Neural cell (in vitro differentiated cells): ENCODE measurements around the gene GSTM3. TPM values are rescaled to one million over a fixed set of nuclear protein-coding genes. Genes with fewer than 3 reads are reported as not detected.

Source experiments
- H2AFZ ChIP-seq: fragments of 200-600, 300-800 bp; sonication (generic), shearing (Covaris generic); 2 replicates; pipeline ENCODE4 v1.6.0; 2014; ENCODE audit warnings: low read depth, mild to moderate bottlenecking, antibody characterized with exemption, low read length, moderate library complexity
- H3F3A ChIP-seq: fragments of 200-600 bp; shearing (Covaris generic); 2 replicates; pipeline ENCODE4 v1.6.1; 2016; ENCODE audit warnings: mild to moderate bottlenecking, moderate library complexity, mixed read lengths, antibody characterized with exemption, low read length; ENCODE audit not compliant: insufficient read depth, poor library complexity, severe bottlenecking
- H3K27ac ChIP-seq: fragments of 200-600, 300-800 bp; sonication (generic), shearing (Covaris generic); 2 replicates; pipeline ENCODE4 v1.5.1; 2014; ENCODE audit warnings: mild to moderate bottlenecking, low read length, moderate library complexity
- H3K27me3 ChIP-seq: fragments of 300-800, 200-600 bp; sonication (generic), shearing (Covaris generic); 2 replicates; pipeline ENCODE4 v1.6.0; 2014; ENCODE audit warnings: mild to moderate bottlenecking, low read depth, low read length, moderate library complexity; ENCODE audit not compliant: insufficient read depth
- H3K36me3 ChIP-seq: fragments of 300-800, 200-600 bp; sonication (generic), shearing (Covaris generic); 2 replicates; pipeline ENCODE4 v1.5.1; 2014; ENCODE audit warnings: mild to moderate bottlenecking, antibody characterized with exemption, low read length, moderate library complexity; ENCODE audit not compliant: insufficient read depth
- H3K4me2 ChIP-seq: fragments of 300-800, 200-600 bp; sonication (generic), shearing (Covaris generic); 2 replicates; pipeline ENCODE4 v1.6.0; 2014; ENCODE audit warnings: mild to moderate bottlenecking, low read length
- H3K4me3 ChIP-seq: fragments of 300-800, 200-600 bp; sonication (generic), shearing (Covaris generic); 2 replicates; pipeline ENCODE4 v1.5.1; 2014; ENCODE audit warnings: mild to moderate bottlenecking, low read length, moderate library complexity
- H3K79me2 ChIP-seq: fragments of 200-600 bp; shearing (Covaris generic); replicated peaks from 2 replicates; pipeline ENCODE4 v1.6.0; 2014; ENCODE audit warnings: mild to moderate bottlenecking, low read length, moderate library complexity; ENCODE audit not compliant: insufficient read depth
- H3K9ac ChIP-seq: fragments of 300-800, 200-600 bp; sonication (generic), shearing (Covaris generic); 2 replicates; pipeline ENCODE4 v1.6.1; 2016; ENCODE audit warnings: mild to moderate bottlenecking, low read length, mixed read lengths
- H3K9me2 ChIP-seq: fragments of 200-600 bp; shearing (Covaris generic); 2 replicates; pipeline ENCODE4 v1.6.1; 2016; ENCODE audit warnings: mild to moderate bottlenecking, low read length, mixed read lengths; ENCODE audit not compliant: insufficient read depth
- H3K9me3 ChIP-seq: fragments of 200-600, 300-800 bp; sonication (generic), shearing (Covaris generic); 2 replicates; pipeline ENCODE4 v1.6.1; 2016; ENCODE audit warnings: mild to moderate bottlenecking, mixed run types, low read length, moderate library complexity, mixed read lengths
- H4K20me1 ChIP-seq: fragments of 200-600 bp; shearing (Covaris generic); 2 replicates; pipeline ENCODE4 v1.6.1; 2016; ENCODE audit warnings: mild to moderate bottlenecking, mixed run types; ENCODE audit not compliant: insufficient read depth
- EP300 ChIP-seq: fragments of 450-650 bp; conservative IDR thresholded peaks from 2 replicates; pipeline ENCODE4 v1.6.1; 2014; ENCODE audit warnings: antibody characterized with exemption, mild to moderate bottlenecking, moderate library complexity; ENCODE audit not compliant: poor library complexity, severe bottlenecking
- EZH2 ChIP-seq: fragments of 200-600, 300-800 bp; shearing (Covaris generic), sonication (generic); IDR thresholded peaks from 2 replicates; pipeline ENCODE4 v1.6.1; 2014; ENCODE audit warnings: antibody characterized with exemption, low read length, borderline replicate concordance, mild to moderate bottlenecking; ENCODE audit not compliant: insufficient read depth, poor library complexity, severe bottlenecking
- MXI1 ChIP-seq: fragments of 450-650 bp; conservative IDR thresholded peaks from 2 replicates; pipeline ENCODE4 v1.6.1; 2014; ENCODE audit warnings: antibody characterized with exemption, mild to moderate bottlenecking; ENCODE audit not compliant: poor library complexity, severe bottlenecking
- POLR2AphosphoS5 ChIP-seq: IDR thresholded peaks from 2 replicates; pipeline ENCODE4 v1.6.1; 2012
- RAD21 ChIP-seq: fragments of 450-650 bp; conservative IDR thresholded peaks from 2 replicates; pipeline ENCODE4 v1.6.1; 2014; ENCODE audit warnings: antibody characterized with exemption, mild to moderate bottlenecking, moderate library complexity
- REST ChIP-seq: IDR thresholded peaks from 2 replicates; pipeline ENCODE4 v1.6.1; 2012; ENCODE audit warnings: borderline replicate concordance
- SMC3 ChIP-seq: fragments of 450-650 bp; conservative IDR thresholded peaks from 2 replicates; pipeline ENCODE4 v1.6.1; 2014; ENCODE audit warnings: antibody characterized with exemption, mild to moderate bottlenecking, moderate library complexity; ENCODE audit not compliant: poor library complexity
- TAF1 ChIP-seq: IDR thresholded peaks from 2 replicates; pipeline ENCODE4 v1.6.1; 2012; ENCODE audit warnings: low read depth
- polyA plus RNA-seq: library from polyadenylated mRNA; depleted of rRNA; stranded (reverse); fragments of >200 nt; gene quantifications from 2 replicates; pipeline ENCODE4 v1.2.3, GENCODE V29; 2014
- TF ChIP-seq, protein P1 (sequence below): fragments of 450-650 bp; IDR thresholded peaks from 2 replicates; pipeline ENCODE4 v1.5.1; 2014; ENCODE audit warnings: antibody characterized with exemption, mild to moderate bottlenecking, moderate library complexity; ENCODE audit not compliant: poor library complexity, severe bottlenecking

The GSTM3 gene
- polyA plus RNA-seq, 1 donor from 2014 or later, result 195 TPM

DNA sequence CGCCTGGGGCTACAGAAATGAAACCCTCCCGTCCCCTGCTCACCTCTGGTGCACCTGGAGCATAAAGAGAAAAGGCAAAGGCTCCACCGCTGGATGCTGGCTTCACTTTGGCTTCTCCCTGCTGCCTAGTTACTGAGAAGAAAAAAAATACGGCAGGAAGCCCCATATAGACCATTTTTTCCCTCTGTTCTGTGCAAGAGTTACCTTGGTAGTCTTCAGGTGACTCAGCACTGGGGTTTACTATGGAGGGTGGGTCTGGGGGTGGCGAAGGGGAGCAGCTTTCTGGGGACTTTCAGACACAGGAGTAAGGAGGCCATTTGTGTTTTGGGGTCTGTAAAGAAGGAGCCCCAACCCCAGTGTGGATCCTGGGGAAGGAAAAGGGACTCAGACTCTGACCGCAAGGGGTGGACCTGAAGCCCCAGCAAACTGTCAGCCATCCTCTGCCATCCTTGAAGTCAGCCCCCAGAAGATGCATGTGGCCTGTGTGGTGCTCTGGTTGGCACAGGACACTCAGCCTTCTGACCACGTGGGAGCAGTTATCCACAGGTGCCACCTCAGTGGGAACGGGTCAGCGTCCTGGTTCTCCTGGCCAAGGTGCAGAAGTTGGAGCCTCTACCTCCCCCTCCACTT, 48.8 kb upstream of the GSTM3 start:
- no peak overlapping the region for H3K4me2 ChIP-seq
- no peak overlapping the region for H3K9ac ChIP-seq
- no peaks in the 10 kb centered on the region for H3K9me2 ChIP-seq
- H3F3A ChIP-seq, result no peaks in the 10 kb centered on the region
- TF ChIP-seq REST, result no peak
- no peak for TF ChIP-seq TAF1
- TF ChIP-seq RAD21, result no peak
- no peak for TF ChIP-seq MXI1
- no peak for TF ChIP-seq EP300
- no peak overlapping the region for H3K27ac ChIP-seq
- H3K27me3 ChIP-seq, result no peaks in the 10 kb centered on the region
- no peaks in the 10 kb centered on the region for H3K36me3 ChIP-seq
- no peaks in the 10 kb centered on the region for H4K20me1 ChIP-seq
- no peak overlapping the region for H2AFZ ChIP-seq
- H3K79me2 ChIP-seq, result no peaks in the 10 kb centered on the region
- no peaks in the 10 kb centered on the region for H3K9me3 ChIP-seq
- no peak overlapping the region for H3K4me3 ChIP-seq

DNA sequence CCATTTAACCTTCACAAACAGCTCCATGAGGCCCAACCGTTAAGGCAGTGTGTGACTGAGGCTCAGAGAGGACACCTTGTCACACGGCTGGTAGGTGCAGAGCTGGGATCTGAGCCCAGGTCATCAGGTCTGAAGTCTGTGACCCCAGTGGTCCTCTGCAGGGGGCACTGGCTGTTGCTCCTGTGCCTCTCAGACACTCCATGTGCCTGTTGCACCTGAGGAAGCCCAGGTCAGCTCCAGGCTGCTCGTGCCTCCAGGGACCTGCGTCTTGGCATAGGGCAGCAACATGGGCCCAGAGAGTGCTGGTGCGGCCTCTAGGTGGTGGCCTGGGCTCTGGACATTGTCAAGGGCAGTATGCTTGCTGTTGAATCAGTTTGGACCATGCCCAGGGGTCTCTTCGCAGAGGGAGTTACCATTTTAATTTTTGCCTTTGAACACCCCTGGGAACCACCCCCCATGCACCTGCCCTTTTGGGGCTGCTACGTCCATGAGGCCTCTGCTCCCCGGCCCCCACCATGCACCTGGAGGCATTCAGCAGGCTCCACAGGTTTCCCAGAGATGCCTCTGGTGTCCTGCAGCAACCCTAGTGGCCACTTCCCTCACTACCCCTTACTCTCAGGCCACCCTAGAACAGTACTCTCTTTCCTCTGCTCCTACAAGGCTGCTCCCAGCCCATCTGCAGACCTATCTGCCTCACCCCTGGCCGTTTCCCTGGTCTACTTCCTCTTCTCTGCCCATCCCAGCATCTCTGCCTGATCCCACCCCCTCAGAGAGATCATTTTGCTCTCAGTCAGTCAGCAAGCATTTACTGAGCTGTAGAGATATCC, 48.1 kb upstream of the GSTM3 start:
- H3K4me2 ChIP-seq, result no peak overlapping the region
- H3K9me3 ChIP-seq, result no peaks in the 10 kb centered on the region
- no peaks in the 10 kb centered on the region for H3K27me3 ChIP-seq

More for the DNA sequence above, 48.1 kb upstream of the GSTM3 start:
- Histone ChIP-seq H4K20me1 (no peaks in the 10 kb centered on the region), H3K4me3 (no peak overlapping the region), H2AFZ (no peak overlapping the region), H3F3A (no peaks in the 10 kb centered on the region), H3K79me2 (no peaks in the 10 kb centered on the region), H3K9me2 (no peaks in the 10 kb centered on the region), H3K27ac (no peak overlapping the region), H3K36me3 (no peaks in the 10 kb centered on the region), H3K9ac (no peak overlapping the region)
- TF ChIP-seq, protein P1, sequence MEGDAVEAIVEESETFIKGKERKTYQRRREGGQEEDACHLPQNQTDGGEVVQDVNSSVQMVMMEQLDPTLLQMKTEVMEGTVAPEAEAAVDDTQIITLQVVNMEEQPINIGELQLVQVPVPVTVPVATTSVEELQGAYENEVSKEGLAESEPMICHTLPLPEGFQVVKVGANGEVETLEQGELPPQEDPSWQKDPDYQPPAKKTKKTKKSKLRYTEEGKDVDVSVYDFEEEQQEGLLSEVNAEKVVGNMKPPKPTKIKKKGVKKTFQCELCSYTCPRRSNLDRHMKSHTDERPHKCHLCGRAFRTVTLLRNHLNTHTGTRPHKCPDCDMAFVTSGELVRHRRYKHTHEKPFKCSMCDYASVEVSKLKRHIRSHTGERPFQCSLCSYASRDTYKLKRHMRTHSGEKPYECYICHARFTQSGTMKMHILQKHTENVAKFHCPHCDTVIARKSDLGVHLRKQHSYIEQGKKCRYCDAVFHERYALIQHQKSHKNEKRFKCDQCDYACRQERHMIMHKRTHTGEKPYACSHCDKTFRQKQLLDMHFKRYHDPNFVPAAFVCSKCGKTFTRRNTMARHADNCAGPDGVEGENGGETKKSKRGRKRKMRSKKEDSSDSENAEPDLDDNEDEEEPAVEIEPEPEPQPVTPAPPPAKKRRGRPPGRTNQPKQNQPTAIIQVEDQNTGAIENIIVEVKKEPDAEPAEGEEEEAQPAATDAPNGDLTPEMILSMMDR, result no peak
- TF ChIP-seq EP300, result no peak
- no peak for TF ChIP-seq TAF1
- TF ChIP-seq RAD21, result no peak
- no peak for TF ChIP-seq REST
- TF ChIP-seq EZH2, result no peak
- no peak for TF ChIP-seq SMC3
- no peak for TF ChIP-seq MXI1
- TF ChIP-seq POLR2AphosphoS5, result no peak
